Measurements from ENCODE around the gene DPP6.

DNA sequence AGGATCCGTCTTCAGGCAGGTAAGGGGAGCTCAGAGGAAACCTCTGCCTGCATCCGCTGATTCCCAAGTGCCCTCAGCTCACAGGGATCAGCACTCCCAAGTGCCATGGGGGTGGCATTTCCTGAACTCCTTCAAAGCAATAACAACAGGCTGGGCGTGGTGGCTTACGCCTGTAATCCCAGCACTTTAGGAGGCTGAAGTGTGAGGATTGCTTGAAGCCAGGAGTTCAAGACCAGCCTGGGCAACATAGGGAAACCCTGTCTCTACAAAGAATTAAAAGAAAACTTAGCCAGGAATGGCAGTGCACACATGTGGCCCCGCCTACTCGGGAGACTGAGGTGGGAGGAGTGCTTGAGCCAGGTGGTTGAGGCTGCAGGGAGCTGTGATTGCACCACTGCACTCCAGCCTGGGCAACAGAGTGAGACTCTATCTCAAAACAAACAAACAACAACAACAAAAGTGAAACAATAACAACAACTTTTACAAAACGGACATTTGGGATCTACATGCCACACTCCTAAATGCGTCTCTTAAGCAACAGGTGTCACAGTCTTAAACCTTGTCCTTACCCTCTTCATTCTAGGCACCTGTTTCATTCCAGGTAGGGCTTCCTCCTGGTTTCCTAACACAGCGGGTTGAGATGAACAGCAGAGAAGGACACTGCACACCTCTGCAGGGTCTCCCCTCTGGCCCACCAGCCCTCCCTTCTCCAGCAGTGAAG is 877.0 kb downstream of the DPP6 start:
- TF ChIP-seq, protein P1, sequence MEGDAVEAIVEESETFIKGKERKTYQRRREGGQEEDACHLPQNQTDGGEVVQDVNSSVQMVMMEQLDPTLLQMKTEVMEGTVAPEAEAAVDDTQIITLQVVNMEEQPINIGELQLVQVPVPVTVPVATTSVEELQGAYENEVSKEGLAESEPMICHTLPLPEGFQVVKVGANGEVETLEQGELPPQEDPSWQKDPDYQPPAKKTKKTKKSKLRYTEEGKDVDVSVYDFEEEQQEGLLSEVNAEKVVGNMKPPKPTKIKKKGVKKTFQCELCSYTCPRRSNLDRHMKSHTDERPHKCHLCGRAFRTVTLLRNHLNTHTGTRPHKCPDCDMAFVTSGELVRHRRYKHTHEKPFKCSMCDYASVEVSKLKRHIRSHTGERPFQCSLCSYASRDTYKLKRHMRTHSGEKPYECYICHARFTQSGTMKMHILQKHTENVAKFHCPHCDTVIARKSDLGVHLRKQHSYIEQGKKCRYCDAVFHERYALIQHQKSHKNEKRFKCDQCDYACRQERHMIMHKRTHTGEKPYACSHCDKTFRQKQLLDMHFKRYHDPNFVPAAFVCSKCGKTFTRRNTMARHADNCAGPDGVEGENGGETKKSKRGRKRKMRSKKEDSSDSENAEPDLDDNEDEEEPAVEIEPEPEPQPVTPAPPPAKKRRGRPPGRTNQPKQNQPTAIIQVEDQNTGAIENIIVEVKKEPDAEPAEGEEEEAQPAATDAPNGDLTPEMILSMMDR (conservative IDR thresholded peaks at IDR 0.05): no peak
- no peak for TF ChIP-seq EZH2 (IDR thresholded peaks at IDR 0.05; ENCODE audit: low read depth)
